Right renal pelvis (tissue), 4 donors: ENCODE measurements around the gene SLC12A4. TPM values are rescaled to one million over a fixed set of nuclear protein-coding genes. Genes with fewer than 3 reads are reported as not detected.
A peak's percentile ranks its signal among the peaks of the same experiment; 100 is the strongest.
"Not testable (repeated sequence)": the region's sequence is repeated elsewhere in the genome, so short reads cannot be mapped to it uniquely, and the experiment has no call there.

Experiments used
- DNase-seq, 4 donors: peaks; one replicate each; pipeline ENCODE4 v3.0.0-alpha.2; 2013; ENCODE audit warnings: low read depth in 4 of 4, low spot score in 3 of 4, missing footprints in 1 of 4
- polyA plus RNA-seq, 4 donors: library from polyadenylated mRNA; unstranded; fragments of 120-200 nt; gene quantifications; one replicate each; pipeline ENCODE4 v1.2.1, GENCODE V29; 2013; ENCODE audit not compliant: insufficient read length in 4 of 4

The SLC12A4 gene
- polyA plus RNA-seq: 10 to 100 TPM; 33.6 to 38.0 (median 36.5) TPM

DNA sequence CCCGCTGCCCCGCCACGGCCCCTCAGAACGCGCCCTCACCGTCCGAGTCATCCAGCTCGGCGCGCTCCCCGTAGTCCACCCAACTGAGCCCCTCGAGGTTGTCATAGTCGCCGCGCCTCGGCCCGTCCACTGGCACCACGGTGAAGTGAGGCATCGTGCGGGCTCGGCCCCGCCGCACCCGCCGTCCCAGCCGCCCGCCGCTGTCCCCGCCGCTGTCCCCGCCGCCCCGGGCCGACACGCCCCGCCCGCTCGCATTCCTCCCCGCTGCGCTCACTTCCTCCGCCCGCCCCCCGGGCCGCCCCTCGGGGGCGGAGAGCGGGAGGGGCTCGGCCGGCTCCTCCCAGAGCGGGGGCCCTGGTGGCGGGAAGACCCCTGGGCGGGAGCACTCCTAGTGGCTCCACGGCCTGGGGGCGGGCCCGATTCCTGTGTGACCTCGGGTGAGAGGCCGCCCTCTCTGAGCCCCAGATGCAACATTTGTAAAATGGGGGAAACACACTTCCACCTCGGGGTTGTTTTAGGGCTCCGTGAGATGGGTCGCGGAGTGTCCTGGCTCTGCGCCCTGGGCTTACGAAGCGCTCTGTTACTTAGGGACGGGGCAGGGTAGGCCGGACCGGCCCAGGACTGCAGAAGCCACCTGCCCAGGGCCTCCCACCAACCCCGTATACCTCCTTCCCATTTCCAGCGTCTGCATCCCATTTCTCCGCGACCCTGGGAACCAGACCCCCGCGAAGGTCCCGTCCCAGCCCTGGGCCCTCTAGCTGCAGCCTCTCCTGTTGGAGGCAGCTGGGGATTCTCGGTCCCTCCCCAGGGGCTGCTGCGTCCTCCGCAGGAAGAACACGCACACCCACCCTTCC lies at the start of gene SLC12A4:
Gene SLC12A4 (minus strand): TSS at position 238 of the 854 bp plus-strand sequence. CDS start 84 bp downstream, at position 154.
- peak; percentile 74 to 83 (median 80) for DNase-seq

DNA sequence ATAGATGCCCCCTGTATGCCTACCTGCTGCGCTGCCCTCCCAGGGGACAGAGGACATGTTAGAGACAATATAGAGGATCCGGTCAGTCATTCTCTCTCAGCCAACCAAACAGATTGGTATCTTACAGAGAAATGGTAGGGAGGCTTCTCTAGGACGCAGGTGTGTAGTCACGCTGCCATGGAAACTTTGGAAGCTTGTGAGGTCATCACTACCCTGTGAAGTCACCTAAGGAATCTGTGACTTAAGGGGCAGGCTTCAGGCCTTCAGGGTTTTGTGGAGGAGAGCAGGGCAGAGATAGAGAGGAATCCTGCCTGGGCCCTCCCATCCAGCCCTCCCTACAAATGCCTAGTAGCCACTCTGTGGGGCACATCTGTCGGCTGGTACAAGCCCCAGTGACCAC lies 47.2 kb upstream of the SLC12A4 start, which contains the start of gene DPEP2NB:
Gene DPEP2NB (minus strand): TSS at position 231 of the 400 bp plus-strand sequence. CDS start 141 bp downstream, at position 90.
- no peak for DNase-seq

DNA sequence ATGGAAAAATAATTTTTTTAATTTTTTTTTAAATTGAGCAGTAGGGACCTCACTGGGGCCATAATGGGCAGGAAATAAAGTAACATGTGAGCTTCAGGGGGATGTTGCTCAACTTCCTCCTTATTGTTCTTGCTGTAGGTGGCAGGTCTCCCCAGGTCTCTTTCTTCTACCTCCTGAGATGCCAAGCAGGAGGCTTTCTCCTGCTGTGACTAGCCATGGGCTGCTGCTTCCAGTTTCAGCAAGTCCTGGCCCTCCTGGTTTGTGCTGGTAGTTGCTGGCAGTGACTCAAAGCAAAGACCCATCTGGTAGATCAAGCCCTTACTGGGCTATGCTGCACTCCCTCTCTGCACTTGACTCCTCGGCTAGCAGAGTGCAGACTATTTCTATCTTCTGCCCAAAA lies 45.0 kb upstream of the SLC12A4 start:
- no peak for DNase-seq

DNA sequence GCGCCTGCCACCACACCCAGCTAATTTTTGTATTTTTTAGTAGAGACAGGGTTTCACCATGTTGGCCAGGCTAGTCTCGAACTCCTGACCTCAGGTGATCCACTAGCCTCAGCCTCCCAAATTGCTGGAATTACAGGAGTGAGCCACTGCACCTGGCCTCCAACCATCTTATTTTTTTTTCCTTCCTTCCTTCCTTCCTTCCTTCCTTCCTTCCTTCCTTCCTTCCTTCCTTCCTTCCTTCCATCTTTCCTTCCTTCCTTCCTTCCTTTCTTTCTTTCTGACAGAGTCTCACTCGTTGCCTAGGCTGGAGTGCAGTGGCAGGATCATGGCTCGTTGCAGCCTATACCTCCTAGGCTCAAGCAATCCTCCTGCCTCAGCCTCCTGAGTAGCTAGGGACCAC lies 41.4 kb upstream of the SLC12A4 start:
- DNase-seq: not testable (repeated sequence)

DNA sequence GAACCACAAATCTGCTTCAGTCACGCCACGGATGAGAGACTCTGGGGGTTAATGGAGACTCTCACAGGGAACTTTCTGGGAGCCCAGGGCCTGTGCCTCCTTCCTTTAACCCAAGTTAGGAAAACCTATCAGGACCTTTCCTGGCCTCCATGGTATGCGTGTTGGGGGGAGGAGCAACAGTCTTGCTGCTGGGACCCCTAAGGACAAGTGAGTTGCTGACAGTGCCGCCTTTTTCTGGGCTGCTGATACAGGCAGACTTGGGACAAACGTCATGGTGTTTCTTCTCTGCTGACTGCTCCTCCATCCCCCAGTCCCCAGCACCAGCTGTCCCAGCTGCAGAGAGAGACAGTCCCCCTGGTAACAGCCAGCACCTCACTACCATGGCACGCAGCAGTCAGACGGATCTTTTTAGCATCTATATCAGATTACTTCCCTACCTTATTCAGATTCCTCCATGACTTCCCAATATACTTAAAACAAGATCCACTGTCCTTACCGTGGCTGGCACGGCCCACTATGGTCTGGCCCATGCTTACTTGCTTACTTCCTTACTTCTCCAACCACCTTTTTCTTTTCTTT lies 40.8 kb upstream of the SLC12A4 start:
- DNase-seq: no peak

DNA sequence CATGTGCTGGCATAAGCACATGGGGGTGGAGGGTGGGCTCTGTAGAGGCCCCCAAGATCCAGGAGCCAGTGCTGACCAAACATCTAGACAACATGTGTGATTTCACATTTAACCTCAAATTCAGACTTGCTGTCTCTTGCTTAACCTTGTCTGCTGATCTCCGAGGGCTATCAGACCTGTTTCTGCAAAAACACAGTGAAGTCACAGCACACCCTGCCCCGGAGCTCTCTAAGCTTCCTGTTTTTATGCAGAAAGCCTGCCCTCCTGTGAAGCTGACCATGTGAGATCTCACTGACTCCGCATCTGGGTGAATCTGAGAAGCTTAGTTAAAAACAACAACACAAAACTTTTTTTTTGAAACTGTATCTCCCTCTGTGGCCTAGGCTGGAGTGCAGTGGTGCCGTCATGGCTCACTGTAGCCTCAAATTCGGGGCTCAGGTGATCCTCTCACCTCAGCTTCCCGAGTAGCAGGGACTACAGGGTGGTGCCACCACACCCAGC lies 37.4 kb upstream of the SLC12A4 start:
- DNase-seq: no peak

DNA sequence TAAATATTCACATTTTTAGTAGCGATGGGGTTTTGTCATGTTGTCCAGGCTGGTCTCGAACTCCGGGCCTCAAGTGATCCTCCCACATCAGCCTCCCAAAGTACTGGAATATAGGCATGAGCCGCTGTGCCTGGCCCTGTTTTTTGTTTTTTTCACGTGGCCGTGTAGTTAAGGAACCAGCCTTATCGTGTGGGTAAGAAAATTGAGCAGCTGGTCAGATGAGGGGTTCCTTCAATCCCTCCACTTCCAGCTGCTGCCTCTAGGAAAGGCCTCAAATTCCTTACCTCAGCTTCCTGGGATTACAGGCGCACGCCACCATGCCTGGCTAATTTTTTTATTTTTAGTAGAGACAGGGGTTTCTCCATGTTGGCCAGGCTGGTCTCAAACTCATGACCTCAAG lies 36.8 kb upstream of the SLC12A4 start:
- no peak for DNase-seq

DNA sequence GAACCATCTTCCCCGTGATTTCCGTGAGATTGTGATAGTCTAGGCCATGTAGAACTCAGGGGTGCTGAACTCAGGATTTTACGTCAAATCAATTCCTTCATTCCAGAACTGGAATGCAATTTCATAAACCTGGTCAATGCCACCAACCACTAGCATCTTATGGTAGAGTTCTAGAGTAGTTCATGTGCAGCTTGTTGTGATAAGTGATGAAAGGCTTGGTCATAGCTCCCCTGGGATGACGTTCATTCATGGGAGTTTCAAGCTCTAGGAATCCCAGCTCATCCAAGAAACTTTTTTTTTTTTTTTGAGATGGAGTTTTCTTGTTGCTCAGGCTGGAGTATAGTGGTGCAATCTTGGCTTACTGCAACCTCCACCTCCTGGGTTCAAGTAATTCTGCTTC lies 34.6 kb upstream of the SLC12A4 start:
- DNase-seq: no peak

DNA sequence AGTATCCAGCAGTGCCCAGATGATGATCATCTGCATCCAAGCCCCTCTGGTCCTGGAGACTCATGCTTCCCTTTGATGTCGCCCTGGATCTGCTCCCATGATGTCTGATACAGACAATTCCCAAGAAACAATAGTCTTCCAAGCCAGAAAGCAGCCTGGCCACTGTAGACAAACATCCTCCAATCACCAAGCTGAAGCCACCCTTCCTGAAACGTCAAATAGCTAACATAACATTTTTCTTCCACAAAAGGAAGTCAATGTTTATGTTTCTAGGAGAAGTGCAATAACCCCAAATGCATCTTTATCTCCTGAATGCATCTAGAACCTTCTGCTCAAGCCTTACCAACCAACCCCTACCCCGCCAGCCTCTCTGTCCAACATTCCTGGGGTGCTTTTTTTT lies 32.0 kb upstream of the SLC12A4 start:
- no peak for DNase-seq

DNA sequence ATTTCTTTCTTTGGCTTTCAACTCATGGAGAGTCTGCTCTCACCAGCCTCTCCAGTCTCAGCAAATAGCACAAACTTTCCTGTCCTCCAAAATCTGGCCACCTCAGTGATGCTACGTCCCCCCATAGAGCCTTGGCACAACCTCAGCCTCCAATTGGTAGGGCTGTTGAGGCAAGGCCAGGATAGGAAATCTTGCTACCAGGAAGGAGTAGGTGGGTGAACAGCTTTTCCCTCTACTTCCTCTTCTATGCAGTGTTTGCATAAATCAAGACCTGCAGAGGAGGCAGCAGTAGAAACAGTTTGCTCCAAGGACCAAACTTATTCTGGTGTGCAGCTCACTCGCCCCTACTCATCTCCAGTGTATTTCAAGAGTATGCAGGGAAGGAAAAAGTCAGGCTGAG lies 31.5 kb upstream of the SLC12A4 start:
- no peak for DNase-seq

DNA sequence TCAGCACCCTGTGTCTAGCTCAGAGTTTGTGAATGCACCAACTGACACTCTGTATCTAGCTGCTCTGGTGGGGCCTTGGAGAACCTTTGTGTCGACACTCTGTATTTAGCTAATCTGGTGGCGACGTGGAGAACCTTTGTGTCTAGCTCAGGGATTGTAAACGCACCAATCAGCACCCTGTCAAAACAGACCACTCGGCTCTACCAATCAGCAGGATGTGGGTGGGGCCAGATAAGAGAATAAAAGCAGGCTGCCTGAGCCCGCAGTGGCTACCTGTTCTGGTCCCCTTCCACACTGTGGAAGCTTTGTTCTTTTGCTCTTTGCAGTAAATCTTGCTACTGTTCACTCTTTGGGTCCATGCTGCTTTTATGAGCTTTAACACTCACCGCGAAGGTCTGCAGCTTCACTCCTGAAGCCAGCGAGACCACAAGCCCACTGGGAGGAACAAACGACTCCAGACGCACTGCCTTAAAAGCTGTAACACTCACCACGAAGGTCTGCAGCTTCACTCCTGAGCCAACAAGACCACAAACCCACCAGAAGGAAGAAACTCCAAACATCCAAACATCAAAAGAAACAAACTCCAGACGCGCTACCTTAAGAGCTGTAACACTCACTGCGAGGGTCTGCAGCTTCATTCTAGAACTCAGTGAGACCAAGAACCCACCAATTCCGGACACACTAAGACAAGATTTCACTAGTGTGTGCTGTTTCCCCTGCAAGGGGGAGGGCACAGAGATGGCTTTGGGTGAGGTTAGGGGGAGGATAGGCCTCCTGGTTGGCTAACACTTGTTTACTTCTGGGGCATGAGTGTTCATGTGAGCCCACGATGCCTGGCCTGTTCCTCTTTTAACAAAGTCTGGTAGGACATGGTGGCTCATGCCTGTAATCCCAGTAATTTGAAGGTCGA lies 30.6 kb upstream of the SLC12A4 start, which contains the start of gene DPEP2:
Gene DPEP2 (minus strand): TSS at position 706 of the 910 bp plus-strand sequence. CDS start 6,272 bp downstream, outside the sequence.
- DNase-seq: not testable (repeated sequence)

DNA sequence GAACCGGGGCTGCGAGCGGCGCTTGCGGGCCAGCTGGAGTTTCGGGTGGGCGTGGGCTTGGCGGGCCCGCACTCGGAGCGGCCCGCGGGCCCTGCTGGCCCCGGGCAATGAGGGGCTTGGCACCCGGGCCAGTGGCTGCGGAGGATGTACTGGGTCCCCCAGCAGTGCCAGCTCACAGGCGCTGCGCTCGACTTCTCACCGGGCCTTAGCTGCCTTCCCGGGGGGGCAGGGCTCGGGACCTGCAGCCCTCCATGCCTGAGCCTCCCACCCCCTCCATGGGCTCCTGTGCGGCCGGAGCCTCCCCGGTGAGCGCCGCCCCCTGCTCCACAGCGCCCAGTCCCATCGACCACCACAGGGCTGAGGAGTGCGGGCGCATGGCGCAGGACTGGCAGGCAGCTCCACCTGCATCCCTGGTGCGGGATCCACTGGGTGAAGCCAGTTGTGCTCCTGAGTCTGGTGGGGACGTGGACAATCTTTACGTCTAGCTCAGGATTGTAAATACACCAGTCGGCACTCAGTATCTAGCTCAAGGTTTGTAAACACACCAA lies 29.9 kb upstream of the SLC12A4 start:
- not testable (repeated sequence) for DNase-seq

DNA sequence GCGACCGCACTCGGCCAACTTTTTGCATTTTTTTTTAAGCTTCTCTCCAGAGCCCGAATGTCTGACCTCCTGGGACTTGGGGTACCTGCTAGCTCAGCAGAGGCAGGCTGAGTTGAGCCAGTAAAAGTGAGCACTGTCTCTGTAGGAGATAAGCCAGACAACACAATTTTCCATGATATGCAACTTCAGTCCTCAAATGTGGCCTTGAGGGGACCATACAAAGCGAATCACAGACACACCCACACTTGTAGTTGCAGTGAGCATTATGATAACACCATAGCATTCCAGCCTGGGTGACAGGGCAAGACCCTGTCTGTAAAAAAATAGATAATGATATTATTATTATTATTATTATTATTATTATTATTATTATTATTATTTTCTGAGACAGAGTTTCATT lies 28.2 kb upstream of the SLC12A4 start:
- no peak for DNase-seq

DNA sequence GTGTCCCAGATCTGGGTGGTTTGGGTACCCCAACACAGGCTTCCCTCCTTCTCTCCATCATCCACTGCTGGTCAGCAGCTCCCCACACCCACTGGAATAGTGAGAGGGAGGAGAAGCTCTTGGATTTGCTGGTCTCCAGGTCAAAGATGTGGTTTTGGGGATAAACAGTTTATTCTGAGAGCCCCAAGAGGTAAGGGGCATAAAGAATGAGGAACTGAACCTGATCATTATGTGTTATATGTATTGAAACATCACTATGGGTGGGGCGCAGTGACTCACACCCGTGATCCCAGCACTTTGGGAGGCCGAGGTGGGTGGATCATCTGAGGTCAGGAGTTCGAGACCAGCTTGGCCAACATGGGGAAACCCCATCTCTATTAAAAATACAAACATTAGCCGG lies 27.0 kb upstream of the SLC12A4 start:
- no peak for DNase-seq

DNA sequence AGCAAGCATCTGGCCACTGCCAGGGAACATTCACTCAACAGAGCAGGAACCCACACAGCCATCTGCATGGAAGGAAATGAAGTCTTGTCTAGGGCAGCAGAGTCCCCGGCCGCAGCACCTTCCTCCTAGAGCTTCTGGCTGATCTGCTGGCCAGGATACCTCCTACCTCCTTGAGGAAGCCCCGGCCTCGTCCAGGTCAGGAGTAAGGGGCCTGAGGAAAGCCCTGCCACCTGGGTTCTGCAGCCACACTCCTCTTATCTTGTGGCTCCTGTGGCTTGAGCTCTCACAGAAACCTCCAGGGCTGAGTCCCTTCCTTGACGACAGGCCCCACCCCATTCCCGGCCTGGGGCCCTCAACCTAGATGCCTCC lies 25.6 kb upstream of the SLC12A4 start:
- not testable (repeated sequence) for DNase-seq

DNA sequence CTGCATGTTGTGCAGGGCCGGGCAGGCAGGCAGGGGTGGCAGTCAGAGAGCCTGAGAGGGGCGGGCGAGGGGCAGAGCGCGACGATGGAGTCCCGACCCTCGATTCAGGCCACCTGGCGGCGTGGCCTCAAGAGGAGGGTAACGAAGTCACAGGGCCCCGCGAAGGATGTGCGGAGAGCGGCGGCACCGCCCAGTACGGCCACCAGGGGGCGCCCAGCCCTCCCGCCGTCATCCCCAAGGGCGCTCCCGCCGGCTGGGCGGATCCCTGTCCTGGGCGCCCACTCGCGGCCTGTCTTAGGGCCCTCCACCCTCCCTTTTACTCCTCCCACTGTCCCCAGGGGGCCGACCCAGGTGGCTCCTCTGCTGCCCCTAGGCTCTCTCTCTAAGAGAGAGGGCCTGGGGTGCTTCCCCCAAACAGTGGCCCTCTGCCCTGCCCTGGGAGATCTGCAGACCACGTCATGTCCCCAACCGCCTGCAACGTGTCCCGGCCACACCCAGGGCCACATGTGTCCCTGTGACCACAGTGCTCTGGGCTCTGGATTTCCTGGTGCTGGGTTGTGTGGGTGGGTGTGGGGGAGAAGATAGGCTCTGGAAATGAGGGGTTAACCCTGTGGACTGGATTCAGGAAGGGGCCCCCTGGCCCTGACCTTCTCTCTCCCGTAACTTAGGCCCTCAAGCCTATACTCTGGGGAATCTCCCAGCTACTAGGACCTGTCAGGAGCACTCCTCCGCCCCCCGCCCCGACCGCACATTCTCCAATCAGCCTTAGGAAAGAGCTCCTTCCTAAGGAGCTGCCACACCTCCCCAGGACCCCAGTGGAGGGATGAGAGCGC lies 25.0 kb upstream of the SLC12A4 start:
- peak in 2 of 4 donors; percentile 40 to 54 for DNase-seq

DNA sequence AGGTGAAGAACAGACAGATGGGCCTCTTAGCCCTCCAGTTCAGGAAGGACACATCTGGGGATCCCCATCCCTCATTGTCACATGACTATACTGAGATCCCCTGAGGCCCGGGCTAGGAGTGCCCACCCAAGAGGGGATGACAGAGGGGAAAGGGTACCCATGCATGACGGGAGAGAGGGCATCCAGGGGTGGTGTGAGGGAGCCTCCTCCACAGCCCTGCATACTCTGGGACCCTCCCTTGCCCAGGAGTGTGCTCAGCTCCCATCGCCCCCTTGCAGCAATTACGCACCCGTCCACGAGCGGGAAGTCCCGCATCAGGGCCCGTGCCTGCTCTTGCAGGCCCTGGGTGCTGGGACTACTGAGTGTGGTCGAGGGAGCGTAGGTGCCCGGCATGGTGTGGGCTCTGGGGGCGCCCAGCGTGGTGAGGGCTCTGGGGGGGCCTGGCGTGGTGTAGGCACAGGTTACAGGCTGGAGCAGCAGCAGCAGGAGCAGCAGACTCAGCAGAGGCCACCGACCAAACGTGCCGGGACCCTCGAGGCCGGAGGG lies 24.3 kb upstream of the SLC12A4 start:
- DNase-seq: no peak

DNA sequence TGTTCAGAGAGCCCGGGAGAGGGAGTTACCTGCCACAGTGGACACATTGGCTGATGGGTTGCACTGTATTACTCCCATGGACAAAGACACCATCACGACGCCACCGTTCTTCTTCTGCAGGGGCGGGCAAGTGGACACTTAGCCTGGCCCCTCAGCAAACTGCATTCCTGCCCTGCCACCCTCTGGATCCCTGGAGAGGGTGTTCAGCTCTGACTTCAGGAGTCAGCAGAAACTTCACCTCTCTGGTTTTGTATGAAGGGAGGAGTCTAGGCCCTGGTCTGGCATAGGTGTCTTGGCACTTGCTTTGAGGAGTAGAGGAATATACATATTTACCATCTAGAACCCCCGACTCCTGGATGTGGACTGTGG lies 21.6 kb upstream of the SLC12A4 start:
- DNase-seq: no peak

DNA sequence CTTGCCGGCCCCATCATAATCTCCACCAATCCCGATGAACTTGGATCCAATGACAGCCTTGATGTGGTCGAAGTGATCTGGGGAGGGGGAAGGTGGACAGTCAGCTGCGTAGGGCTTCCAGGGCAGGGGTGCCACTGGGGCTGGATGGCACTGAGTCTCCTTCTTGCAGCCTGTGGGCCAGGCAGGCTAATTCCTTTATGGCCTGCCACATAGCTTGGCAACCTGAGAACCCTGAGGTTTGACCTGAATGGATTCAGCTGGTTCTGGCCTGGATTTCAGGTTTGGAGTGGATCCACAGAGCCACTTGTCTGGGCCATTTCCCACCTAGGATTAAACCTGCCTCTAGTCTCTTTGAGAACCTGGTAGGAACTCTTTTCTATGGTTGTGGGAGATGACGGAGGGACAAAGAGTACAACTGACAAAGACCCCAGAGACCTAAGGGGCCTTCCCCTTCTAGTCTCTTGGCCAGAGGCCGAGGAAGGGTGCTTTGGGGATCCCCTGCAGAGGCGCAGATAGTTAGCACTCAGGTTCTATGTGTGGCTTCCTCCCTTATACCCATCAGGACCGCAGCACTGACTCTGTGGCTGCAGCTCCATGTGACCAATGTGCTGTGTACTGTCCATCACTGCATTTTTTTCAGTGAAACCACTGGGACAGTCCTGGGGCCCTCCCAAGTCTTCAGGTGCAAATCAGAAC lies 21.0 kb upstream of the SLC12A4 start:
- DNase-seq: no peak
